Tibial nerve (tissue), 4 donors: Measurements from ENCODE around the gene OR1N1. TPM values are rescaled to one million over a fixed set of nuclear protein-coding genes. Genes with fewer than 3 reads are reported as not detected.
"Not testable (repeated sequence)": the region's sequence is repeated elsewhere in the genome, so short reads cannot be mapped to it uniquely, and the experiment has no call there.

Source experiments
- DNase-seq, 2 donors: peaks; one replicate each; pipeline ENCODE4 v3.0.0-alpha.2; 2019; ENCODE audit warnings: low spot score in 2 of 2
- H3K27ac ChIP-seq, 4 donors: fragments of 200-600 bp; sonication (generic) in 3 of 4; one replicate each; pipeline ENCODE4 v1.5.1; 2017 to 2019; ENCODE audit warnings: mild to moderate bottlenecking in 1 of 4
- H3K27me3 ChIP-seq, 2 donors: fragments of 200-600 bp; sonication (generic) in 1 of 2; one replicate each; pipeline versions ENCODE4 v1.5.1 to v1.6.0; 2017 to 2019
- H3K36me3 ChIP-seq, 3 donors: fragments of 200-600 bp; sonication (generic); one replicate each; pipeline ENCODE4 v1.5.1; 2018 to 2019
- H3K4me1 ChIP-seq, 4 donors: fragments of 200-600 bp; sonication (generic) in 3 of 4; one replicate each; pipeline ENCODE4 v1.5.1; 2017 to 2019
- H3K4me3 ChIP-seq, 4 donors: fragments of 200-600 bp; sonication (generic) in 3 of 4; one replicate each; pipeline ENCODE4 v1.5.1; 2017 to 2019; ENCODE audit warnings: mild to moderate bottlenecking in 1 of 4, moderate library complexity in 1 of 4
- H3K9me3 ChIP-seq, 4 donors: fragments of 200-600 bp; sonication (generic) in 3 of 4; one replicate each; pipeline ENCODE4 v1.5.1; 2017 to 2019
- CTCF ChIP-seq, 5 experiments: fragments of 200-600 bp in 3 of 5; fragments of 450-650 bp in 2 of 5; sonication (generic) in 3 of 5; IDR thresholded peaks; one replicate each; pipeline ENCODE4 v1.5.1; 2016 to 2019; ENCODE audit warnings: antibody characterized with exemption in 5 of 5, mild to moderate bottlenecking in 3 of 5, moderate library complexity in 2 of 5
- EP300 ChIP-seq, 2 donors: sonication (generic); formaldehyde crosslinking; IDR thresholded peaks; one replicate each; pipeline ENCODE4 v1.6.1; 2017; ENCODE audit warnings: antibody characterized with exemption in 2 of 2, mild to moderate bottlenecking in 1 of 2
- POLR2A ChIP-seq, 2 donors: fragments of 450-650 bp; IDR thresholded peaks; one replicate each; pipeline ENCODE4 v1.6.1; 2017; ENCODE audit warnings: antibody characterized with exemption in 2 of 2, mild to moderate bottlenecking in 2 of 2, moderate library complexity in 2 of 2
- WGBS, 2 donors: methylation state at CpG; one replicate each; pipeline ENCODE4 v1.1.5; 2018; 5-methylcytosine and 5-hydroxymethylcytosine counted together
- total RNA-seq, 4 donors: library from RNA; depleted of rRNA; stranded (reverse); fragments of >200 nt; gene quantifications; one replicate each; pipeline ENCODE4 v1.1.0, GENCODE V29; 2016

Gene OR1N1
- total RNA-seq, 4 donors from 2014 or later: not detected

- Histone ChIP-seq H3K9me3 (no peaks in the 10 kb centered on the region), H3K4me3 (no peak within 1 kb of the TSS), H3K4me1 (no peaks in the 10 kb centered on the region), H3K27ac (no peak within 1 kb of the TSS), H3K27me3 (no peaks in the 10 kb centered on the region), H3K36me3 (no peaks in the 10 kb centered on the region)
- 47 to 66% methylated on average over 2 of the region's 2 CpGs for WGBS, 2 donors
- TF ChIP-seq EP300 (IDR thresholded peaks at IDR 0.05) (no peak), POLR2A (IDR thresholded peaks at IDR 0.05) (no peak), CTCF (IDR thresholded peaks at IDR 0.05) (no peak)
- DNase-seq: no peak
These were observed 25.7 kb upstream of the OR1N1 start, which contains the start of gene OR1N2 for GRCh38 chr9:122552812-122553211. OR1N2 (plus strand) TSS chr9:122553112; CDS start chr9:122553212, 100 bp downstream.

GRCh38 chr9:122551371-122551770, 24.3 kb upstream of the OR1N1 start:
- no peak for TF ChIP-seq EP300 (IDR thresholded peaks at IDR 0.05)
- no peak for TF ChIP-seq POLR2A (IDR thresholded peaks at IDR 0.05)
- TF ChIP-seq CTCF (IDR thresholded peaks at IDR 0.05): no peak
- WGBS, 2 donors: 61 to 69% methylated on average over 5 of the region's 5 CpGs
- Histone ChIP-seq H3K4me1 (no peaks in the 10 kb centered on the region), H3K36me3 (no peaks in the 10 kb centered on the region), H3K27ac (no peak overlapping the region), H3K4me3 (no peak overlapping the region), H3K27me3 (no peaks in the 10 kb centered on the region), H3K9me3 (no peaks in the 10 kb centered on the region)
- DNase-seq: no peak

GRCh38 chr9:122546196-122546595, 19.1 kb upstream of the OR1N1 start:
- Histone ChIP-seq H3K9me3 (no peaks in the 10 kb centered on the region), H3K27ac (no peak overlapping the region), H3K36me3 (no peaks in the 10 kb centered on the region), H3K27me3 (no peaks in the 10 kb centered on the region), H3K4me3 (no peak overlapping the region), H3K4me1 (no peaks in the 10 kb centered on the region)
- 57 to 65% methylated on average over 8 of the region's 8 CpGs for WGBS, 2 donors
- TF ChIP-seq CTCF (IDR thresholded peaks at IDR 0.05) (no peak), EP300 (IDR thresholded peaks at IDR 0.05) (no peak), POLR2A (IDR thresholded peaks at IDR 0.05) (no peak)
- DNase-seq: no peak

GRCh38 chr9:122538757-122539156, 11.7 kb upstream of the OR1N1 start:
- Histone ChIP-seq H3K27me3 (no peaks in the 10 kb centered on the region), H3K9me3 (peaks cover 0 to 14% (median 0%) of the 10 kb centered on the region in 4 donors), H3K4me3 (no peak overlapping the region), H3K4me1 (no peaks in the 10 kb centered on the region), H3K36me3 (no peaks in the 10 kb centered on the region), H3K27ac (no peak overlapping the region)
- TF ChIP-seq EP300 (IDR thresholded peaks at IDR 0.05) (no peak), CTCF (IDR thresholded peaks at IDR 0.05) (no peak), POLR2A (IDR thresholded peaks at IDR 0.05) (no peak)
- DNase-seq: no peak
- 63 to 69% methylated on average over 2 of the region's 2 CpGs for WGBS, 2 donors

GRCh38 chr9:122537066-122537465, 10.0 kb upstream of the OR1N1 start:
- not testable (repeated sequence) for H3K4me3 ChIP-seq, H3K27me3 ChIP-seq, H3K4me1 ChIP-seq, DNase-seq, H3K27ac ChIP-seq, H3K36me3 ChIP-seq
- peaks cover 0 to 14% (median 0%) of the 10 kb centered on the region in 4 donors for H3K9me3 ChIP-seq
- WGBS, 2 donors: 59 to 68% methylated on average over 7 of the region's 7 CpGs

GRCh38 chr9:122536134-122536533, 9.0 kb upstream of the OR1N1 start:
- WGBS, 2 donors: 94 to 98% methylated on average over 1 of the region's 1 CpG
- Histone ChIP-seq H3K27me3 (no peaks in the 10 kb centered on the region), H3K27ac (no peak overlapping the region), H3K9me3 (peaks cover 0 to 14% (median 0%) of the 10 kb centered on the region in 4 donors), H3K4me1 (no peaks in the 10 kb centered on the region), H3K4me3 (no peak overlapping the region), H3K36me3 (no peaks in the 10 kb centered on the region)
- no peak for TF ChIP-seq POLR2A (IDR thresholded peaks at IDR 0.05)
- no peak for TF ChIP-seq EP300 (IDR thresholded peaks at IDR 0.05)
- TF ChIP-seq CTCF (IDR thresholded peaks at IDR 0.05): no peak
- DNase-seq: no peak

- DNase-seq, H3K27ac ChIP-seq, H3K9me3 ChIP-seq, H3K4me3 ChIP-seq, H3K36me3 ChIP-seq, H3K4me1 ChIP-seq, H3K27me3 ChIP-seq: not testable (repeated sequence)
- WGBS, 2 donors: 71 to 78% methylated on average over 4 of the region's 4 CpGs
These were observed 4.1 kb upstream of the OR1N1 start for GRCh38 chr9:122531157-122531556.
